ENCODE data around the gene HABP2.

Gene HABP2

DNA sequence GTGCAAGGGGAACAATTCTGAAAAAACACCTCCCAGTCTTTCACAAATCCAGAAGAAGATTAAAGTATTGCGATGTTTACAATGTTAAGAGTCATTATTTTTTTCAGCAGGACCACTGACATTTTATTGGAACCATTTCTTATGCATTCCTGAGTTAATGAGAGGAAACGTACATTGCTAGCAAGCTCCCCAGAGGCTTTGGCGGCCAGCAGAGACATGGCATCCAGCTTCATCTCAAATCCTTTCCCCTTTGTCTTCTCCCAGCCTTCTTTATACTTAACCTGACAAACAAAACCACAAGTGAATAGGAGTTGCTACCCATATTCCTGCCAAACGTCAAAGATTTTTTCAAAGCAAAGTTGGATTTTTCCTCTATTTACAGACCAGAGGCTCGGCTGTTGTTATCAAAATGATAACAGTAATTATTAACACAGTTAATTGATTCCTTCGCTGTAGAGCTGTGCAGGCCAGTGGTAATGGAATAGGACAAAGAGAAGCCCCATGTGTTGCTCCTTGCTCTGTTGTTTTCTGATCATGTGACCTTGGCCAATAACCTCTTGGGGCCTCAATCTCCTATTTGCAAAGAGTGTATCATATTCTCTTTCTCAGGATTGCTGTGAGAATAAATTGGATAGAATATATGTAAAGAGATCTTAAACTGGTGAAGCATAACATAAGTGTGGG lies 79.0 kb downstream of the HABP2 start:
- Histone ChIP-seq H3K4me3 (ENCODE audit: low read depth, low read length) (no peak overlapping the region), H3K4me1 (ENCODE audit: control insufficient read depth, insufficient read depth, low read length) (0 out of 2 replicates have a peak, but pooled peaks cover 7% of the 10 kb centered on the region), H3K9me3 (ENCODE audit: control insufficient read depth, insufficient read depth, low read depth, low read length) (no peaks in the 10 kb centered on the region), H3K36me3 (ENCODE audit: control insufficient read depth in 2 of 2, insufficient read depth in 1 of 2, low read length in 2 of 2) (no peaks in the 10 kb centered on the region), H3K27ac (ENCODE audit: extremely low read depth, low read depth, low read length) (no peak overlapping the region)
- POLR2A ChIA-PET, result no interaction called here
- no peak for TF ChIP-seq ZNF610 (tag by site-specific recombination; IDR thresholded peaks at IDR 0.05; ENCODE audit: borderline replicate concordance)
- no peak for TF ChIP-seq WT1 (tag by site-specific recombination; IDR thresholded peaks at IDR 0.05)
- no peak for TF ChIP-seq PRDM1 (tag by site-specific recombination; IDR thresholded peaks at IDR 0.05)
- TF ChIP-seq, protein P1, sequence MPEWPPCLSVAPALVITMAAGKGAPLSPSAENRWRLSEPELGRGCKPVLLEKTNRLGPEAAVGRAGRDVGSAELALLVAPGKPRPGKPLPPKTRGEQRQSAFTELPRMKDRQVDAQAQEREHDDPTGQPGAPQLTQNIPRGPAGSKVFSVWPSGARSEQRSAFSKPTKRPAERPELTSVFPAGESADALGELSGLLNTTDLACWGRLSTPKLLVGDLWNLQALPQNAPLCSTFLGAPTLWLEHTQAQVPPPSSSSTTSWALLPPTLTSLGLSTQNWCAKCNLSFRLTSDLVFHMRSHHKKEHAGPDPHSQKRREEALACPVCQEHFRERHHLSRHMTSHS (tag by site-specific recombination; IDR thresholded peaks at IDR 0.05), result no peak
- no peak for TF ChIP-seq ZNF629 (tag by site-specific recombination; IDR thresholded peaks at IDR 0.05)
- TF ChIP-seq ZNF585B (tag by site-specific recombination; IDR thresholded peaks at IDR 0.05), result no peak
- TF ChIP-seq, protein P2, sequence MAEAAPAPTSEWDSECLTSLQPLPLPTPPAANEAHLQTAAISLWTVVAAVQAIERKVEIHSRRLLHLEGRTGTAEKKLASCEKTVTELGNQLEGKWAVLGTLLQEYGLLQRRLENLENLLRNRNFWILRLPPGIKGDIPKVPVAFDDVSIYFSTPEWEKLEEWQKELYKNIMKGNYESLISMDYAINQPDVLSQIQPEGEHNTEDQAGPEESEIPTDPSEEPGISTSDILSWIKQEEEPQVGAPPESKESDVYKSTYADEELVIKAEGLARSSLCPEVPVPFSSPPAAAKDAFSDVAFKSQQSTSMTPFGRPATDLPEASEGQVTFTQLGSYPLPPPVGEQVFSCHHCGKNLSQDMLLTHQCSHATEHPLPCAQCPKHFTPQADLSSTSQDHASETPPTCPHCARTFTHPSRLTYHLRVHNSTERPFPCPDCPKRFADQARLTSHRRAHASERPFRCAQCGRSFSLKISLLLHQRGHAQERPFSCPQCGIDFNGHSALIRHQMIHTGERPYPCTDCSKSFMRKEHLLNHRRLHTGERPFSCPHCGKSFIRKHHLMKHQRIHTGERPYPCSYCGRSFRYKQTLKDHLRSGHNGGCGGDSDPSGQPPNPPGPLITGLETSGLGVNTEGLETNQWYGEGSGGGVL (tag by site-specific recombination; IDR thresholded peaks at IDR 0.05), result no peak
- no peak for TF ChIP-seq ZNF16 (tag by site-specific recombination; IDR thresholded peaks at IDR 0.05; ENCODE audit: low read depth)
- no peak for TF ChIP-seq ZNF776 (tag by site-specific recombination; IDR thresholded peaks at IDR 0.05; ENCODE audit: borderline replicate concordance)
- TF ChIP-seq ZNF10 (tag by site-specific recombination; IDR thresholded peaks at IDR 0.05), result no peak
- no peak for TF ChIP-seq ZNF544 (tag by site-specific recombination; IDR thresholded peaks at IDR 0.05)
- CTCF ChIA-PET, result no interaction called here

Measured in HEK293 (cell line).